Sigmoid colon (tissue), 7 donors: Measurements from ENCODE around the gene CDSN. TPM values are rescaled to one million over a fixed set of nuclear protein-coding genes. Genes with fewer than 3 reads are reported as not detected.

Experiments
- DNase-seq: peaks from one replicate; pipeline ENCODE4 v3.0.0-alpha.2; 2019
- H3K27ac ChIP-seq, 4 donors: fragments of 200-600 bp; sonication (generic); one replicate each; pipeline ENCODE4 v1.5.1; 2016 to 2019; ENCODE audit warnings: mild to moderate bottlenecking in 1 of 4
- H3K27me3 ChIP-seq, 3 donors: fragments of 200-600 bp; sonication (generic); one replicate each; pipeline ENCODE4 v1.5.1; 2019; ENCODE audit warnings: mild to moderate bottlenecking in 1 of 3
- H3K36me3 ChIP-seq, 4 donors: fragments of 200-600 bp; sonication (generic); one replicate each; pipeline ENCODE4 v1.5.1; 2016 to 2019
- H3K4me1 ChIP-seq, 4 donors: fragments of 200-600 bp; sonication (generic); one replicate each; pipeline ENCODE4 v1.5.1; 2017 to 2019
- H3K4me3 ChIP-seq, 4 donors: fragments of 200-600 bp; sonication (generic); one replicate each; pipeline ENCODE4 v1.5.1; 2017 to 2019; ENCODE audit warnings: mild to moderate bottlenecking in 2 of 4, moderate library complexity in 1 of 4
- H3K9me3 ChIP-seq, 4 donors: fragments of 200-600 bp in 3 of 4; sonication (generic) in 3 of 4; one replicate each; pipeline versions ENCODE4 v1.5.1 to v1.6.1; 2013 to 2019
- EP300 ChIP-seq, 4 donors: sonication (generic); formaldehyde crosslinking; IDR thresholded peaks; one replicate each; pipeline ENCODE4 v1.6.1; 2017; ENCODE audit warnings: antibody characterized with exemption in 4 of 4
- POLR2A ChIP-seq, 2 donors: fragments of 450-650 bp; IDR thresholded peaks; one replicate each; pipeline ENCODE4 v1.6.1; 2016; ENCODE audit warnings: antibody characterized with exemption in 2 of 2, mild to moderate bottlenecking in 2 of 2, moderate library complexity in 2 of 2
- POLR2AphosphoS5 ChIP-seq, 4 donors: sonication (generic); formaldehyde crosslinking; IDR thresholded peaks; one replicate each; pipeline ENCODE4 v1.6.1; 2017; ENCODE audit warnings: antibody characterized with exemption in 4 of 4
- WGBS, 2 donors: extraction: QIAGEN DNeasy Blood & Tissue Kit; methylation state at CpG; one replicate each; pipeline ENCODE4 v1.1.7; 2013; 5-methylcytosine and 5-hydroxymethylcytosine counted together
- intact Hi-C: fragments of 100-400 bp; cut with DNase I; formaldehyde crosslinking; loops from one replicate; pipeline ENCODE4 v1.15.1; 2023
- polyA plus RNA-seq, 3 donors: library from polyadenylated mRNA; stranded (reverse); fragments of 200-250 nt; gene quantifications; one replicate each; pipeline ENCODE4 v1.2.3, GENCODE V29; 2013
- total RNA-seq, 4 donors: library from RNA; depleted of rRNA; stranded (reverse); fragments of >200 nt; gene quantifications; one replicate each; pipeline ENCODE4 v1.1.0, GENCODE V29; 2016
- TF ChIP-seq, protein P1 (sequence below), 4 experiments: fragments of 450-650 bp in 3 of 4; fragments of 200-600 bp in 1 of 4; IDR thresholded peaks; one replicate each; pipeline ENCODE4 v1.5.1; 2016 to 2019; ENCODE audit warnings: antibody characterized with exemption in 4 of 4, mild to moderate bottlenecking in 3 of 4, moderate library complexity in 2 of 4
- donor health status: healthy with polysubstance abuse.
- donor health status: Bipolar disorder and iron deficiency.
- donor health status: healthy.

Gene CDSN
- total and polyA plus RNA-seq, 7 donors: not detected

GRCh38 chr6:31158140-31158862 lies 38.1 kb upstream of the CDSN start, which contains the start of gene TCF19:
TSS of gene TCF19 (plus strand) at chr6:31158589. CDS start at chr6:31159470, 881 bp downstream.
- intact Hi-C loops: no loop called here
- no peak for TF ChIP-seq POLR2A (IDR thresholded peaks at IDR 0.05)
- peak; percentile 10 to 74 (median 40) for TF ChIP-seq POLR2AphosphoS5 (IDR thresholded peaks at IDR 0.05)
- Histone ChIP-seq H3K9me3 (no peaks in the 10 kb centered on the region), H3K4me3 (peak within 1 kb of the TSS; percentile 53 to 76 (median 70)), H3K36me3 (peaks cover 0 to 15% (median 0%) of the 10 kb centered on the region in 4 donors), H3K27me3 (no peaks in the 10 kb centered on the region), H3K4me1 (peaks cover 0 to 24% (median 19%) of the 10 kb centered on the region in 4 donors), H3K27ac (peak within 1 kb of the TSS; percentile 82 to 90 (median 84))
- 0% methylated on average over 65 of the region's 65 CpGs for WGBS, 2 donors
- DNase-seq: peak; percentile 100

- Histone ChIP-seq H3K4me3 (peak within 1 kb of the TSS; percentile 53 to 76 (median 70)), H3K4me1 (peaks cover 0 to 24% (median 19%) of the 10 kb centered on the region in 4 donors), H3K27me3 (no peaks in the 10 kb centered on the region), H3K27ac (peak within 1 kb of the TSS; percentile 82 to 90 (median 84)), H3K9me3 (no peaks in the 10 kb centered on the region), H3K36me3 (peaks cover 0 to 17% (median 0%) of the 10 kb centered on the region in 4 donors)
- 6 to 10% methylated on average over 14 of the region's 14 CpGs for WGBS, 2 donors
- TF ChIP-seq POLR2AphosphoS5 (IDR thresholded peaks at IDR 0.05): no peak
- TF ChIP-seq POLR2A (IDR thresholded peaks at IDR 0.05): no peak
- TF ChIP-seq, protein P1, sequence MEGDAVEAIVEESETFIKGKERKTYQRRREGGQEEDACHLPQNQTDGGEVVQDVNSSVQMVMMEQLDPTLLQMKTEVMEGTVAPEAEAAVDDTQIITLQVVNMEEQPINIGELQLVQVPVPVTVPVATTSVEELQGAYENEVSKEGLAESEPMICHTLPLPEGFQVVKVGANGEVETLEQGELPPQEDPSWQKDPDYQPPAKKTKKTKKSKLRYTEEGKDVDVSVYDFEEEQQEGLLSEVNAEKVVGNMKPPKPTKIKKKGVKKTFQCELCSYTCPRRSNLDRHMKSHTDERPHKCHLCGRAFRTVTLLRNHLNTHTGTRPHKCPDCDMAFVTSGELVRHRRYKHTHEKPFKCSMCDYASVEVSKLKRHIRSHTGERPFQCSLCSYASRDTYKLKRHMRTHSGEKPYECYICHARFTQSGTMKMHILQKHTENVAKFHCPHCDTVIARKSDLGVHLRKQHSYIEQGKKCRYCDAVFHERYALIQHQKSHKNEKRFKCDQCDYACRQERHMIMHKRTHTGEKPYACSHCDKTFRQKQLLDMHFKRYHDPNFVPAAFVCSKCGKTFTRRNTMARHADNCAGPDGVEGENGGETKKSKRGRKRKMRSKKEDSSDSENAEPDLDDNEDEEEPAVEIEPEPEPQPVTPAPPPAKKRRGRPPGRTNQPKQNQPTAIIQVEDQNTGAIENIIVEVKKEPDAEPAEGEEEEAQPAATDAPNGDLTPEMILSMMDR (IDR thresholded peaks at IDR 0.05): no peak
- TF ChIP-seq EP300 (IDR thresholded peaks at IDR 0.05): no peak
- peak; percentile 60 for DNase-seq
- intact Hi-C loops: no loop called here
These were observed 37.4 kb upstream of the CDSN start, which contains the start of gene CCHCR1 for GRCh38 chr6:31157513-31158139. TSS of gene CCHCR1 (minus strand) at chr6:31157802. CDS start at chr6:31157600, 202 bp downstream.

- no peaks in the 10 kb centered on the region for H3K9me3 ChIP-seq
- H3K4me1 ChIP-seq: peaks cover 0 to 24% (median 19%) of the 10 kb centered on the region in 4 donors
- intact Hi-C loops: no loop called here
- H3K36me3 ChIP-seq: peaks cover 0 to 17% (median 0%) of the 10 kb centered on the region in 4 donors
- WGBS, 2 donors: 94 to 96% methylated on average over 7 of the region's 7 CpGs
- no peak overlapping the region for H3K27ac ChIP-seq
- no peak for TF ChIP-seq EP300 (IDR thresholded peaks at IDR 0.05)
- TF ChIP-seq, protein P1 (IDR thresholded peaks at IDR 0.05): no peak
- TF ChIP-seq POLR2AphosphoS5 (IDR thresholded peaks at IDR 0.05): no peak
- no peak overlapping the region for H3K4me3 ChIP-seq
- peak; percentile 60 for DNase-seq
- no peaks in the 10 kb centered on the region for H3K27me3 ChIP-seq
These were observed 36.4 kb upstream of the CDSN start for GRCh38 chr6:31156641-31157040.

DNA sequence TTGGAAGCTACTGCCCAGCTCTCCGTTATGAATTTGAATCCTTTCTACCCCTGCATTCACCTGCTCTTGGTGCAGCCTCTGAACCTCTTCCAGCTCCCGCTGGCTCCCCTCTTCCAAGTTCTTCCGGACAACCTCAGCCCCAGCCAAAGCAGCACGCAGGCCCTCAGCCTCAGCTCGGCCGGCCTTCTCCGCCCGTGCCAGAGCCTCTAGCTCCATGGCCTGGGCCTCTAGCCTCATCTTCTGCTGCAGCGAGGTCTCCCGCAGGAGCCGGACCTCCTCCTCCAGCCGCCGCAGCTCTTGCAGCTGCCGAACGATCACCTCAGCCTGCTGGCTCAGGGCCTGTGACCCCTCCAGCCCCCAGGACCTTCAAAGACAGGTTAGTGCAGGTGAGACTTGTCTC lies 34.2 kb upstream of the CDSN start:
- H3K27ac ChIP-seq: no peak overlapping the region
- TF ChIP-seq EP300 (IDR thresholded peaks at IDR 0.05): no peak
- TF ChIP-seq POLR2AphosphoS5 (IDR thresholded peaks at IDR 0.05): no peak
- TF ChIP-seq, protein P1 (IDR thresholded peaks at IDR 0.05): no peak
- no peak for TF ChIP-seq POLR2A (IDR thresholded peaks at IDR 0.05)
- no peaks in the 10 kb centered on the region for H3K9me3 ChIP-seq
- WGBS, 2 donors: 85 to 98% methylated on average over 15 of the region's 15 CpGs
- no peak for DNase-seq
- H3K27me3 ChIP-seq: no peaks in the 10 kb centered on the region
- intact Hi-C loops: no loop called here
- peaks cover 0 to 22% (median 15%) of the 10 kb centered on the region in 4 donors for H3K4me1 ChIP-seq
- peaks cover 0 to 34% (median 2%) of the 10 kb centered on the region in 4 donors for H3K36me3 ChIP-seq
- H3K4me3 ChIP-seq: no peak overlapping the region

- DNase-seq: no peak
- Histone ChIP-seq H3K9me3 (no peaks in the 10 kb centered on the region), H3K27ac (no peak overlapping the region), H3K4me1 (peaks cover 0 to 12% (median 7%) of the 10 kb centered on the region in 4 donors), H3K36me3 (peaks cover 0 to 37% (median 2%) of the 10 kb centered on the region in 4 donors), H3K4me3 (no peak overlapping the region), H3K27me3 (no peaks in the 10 kb centered on the region)
- no peak for TF ChIP-seq EP300 (IDR thresholded peaks at IDR 0.05)
- TF ChIP-seq, protein P1 (IDR thresholded peaks at IDR 0.05): no peak
- no peak for TF ChIP-seq POLR2A (IDR thresholded peaks at IDR 0.05)
- TF ChIP-seq POLR2AphosphoS5 (IDR thresholded peaks at IDR 0.05): no peak
- 88 to 95% methylated on average over 7 of the region's 7 CpGs for WGBS, 2 donors
- intact Hi-C loops: no loop called here
These were observed 32.5 kb upstream of the CDSN start for GRCh38 chr6:31152781-31153180.
